ENCODE results near the gene SH2B3.

DNA sequence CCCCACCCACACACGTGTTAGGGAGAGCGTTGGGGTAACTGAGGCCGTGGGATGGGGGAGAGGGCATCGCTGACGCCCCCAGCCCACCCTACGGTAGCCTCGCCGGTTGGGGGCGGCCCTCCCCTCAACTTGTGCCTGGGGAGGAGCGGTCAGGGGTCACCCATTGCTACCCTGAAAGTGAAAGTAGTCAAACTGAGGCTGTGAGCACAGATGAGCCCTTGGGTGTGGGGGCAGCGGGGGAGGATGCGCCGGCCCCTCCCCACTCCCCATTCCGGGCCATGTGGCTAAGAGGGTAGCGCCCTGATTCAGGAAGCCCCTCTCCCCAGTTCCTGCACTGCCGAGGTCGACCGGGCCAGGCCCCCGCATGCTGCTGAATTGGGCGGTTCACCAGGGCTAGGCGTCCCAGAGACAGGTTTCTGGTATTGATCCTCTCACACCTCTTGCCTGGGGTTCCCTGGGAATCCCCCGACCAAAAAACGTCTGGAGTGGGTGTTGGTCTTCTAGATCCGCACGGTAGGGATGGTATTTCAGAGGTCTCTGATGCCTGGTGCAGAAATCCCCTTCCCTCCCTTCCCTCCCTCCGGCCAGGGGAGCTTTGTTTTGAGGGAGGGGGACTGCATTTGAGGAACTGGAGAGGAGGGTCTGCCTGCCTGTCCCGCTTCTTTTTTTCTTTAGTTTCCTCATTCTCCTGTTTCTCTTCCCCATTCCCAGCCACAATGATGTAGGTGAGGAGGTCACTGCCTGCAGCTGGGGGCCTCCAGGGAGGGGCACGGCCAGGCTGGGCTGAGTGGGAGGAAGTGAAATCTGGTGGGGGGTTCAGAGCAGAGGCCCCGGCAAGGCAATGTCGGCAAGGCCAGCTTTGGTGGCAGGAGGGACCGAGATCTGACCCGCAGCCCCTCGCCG is 1.0 kb downstream of the SH2B3 start:
- TF ChIP-seq CTCF (conservative IDR thresholded peaks at IDR 0.05): no peak
- no peak for TF ChIP-seq EZH2 (IDR thresholded peaks at IDR 0.05; ENCODE audit: low read depth)
